K562 (cell line): ENCODE data around the gene OMP. TPM values are rescaled to one million over a fixed set of nuclear protein-coding genes. Genes with fewer than 3 reads are reported as not detected.

Source experiments
- ATAC-seq: fragments of 200-7000 bp; cut with Tn5 transposase; 3 replicates; pipeline ENCODE4 v1.9.1; 2020; ENCODE audit warnings: moderate library complexity
- BruUV-seq: library from RNA; stranded (reverse); fragments of 400-500 nt; replicated peaks from 2 replicates; lab custom pipeline; 2021; lab: Mats Ljungman, UMichigan
- CTCF ChIA-PET: fragments of 300-600 bp; formaldehyde crosslinking; extraction: SDS; loops from one replicate; lab custom pipeline; 2021; ENCODE audit warnings: low intra/inter-chr PET ratio; lab: Yijun Ruan, JAX
- POLR2A ChIA-PET: fragments of 300-600, 350-650 bp; sonication (Branson Sonifier 250); formaldehyde crosslinking; extraction: SDS; loops from one replicate; lab custom pipeline; 2021; ENCODE audit warnings: antibody characterized with exemption, inconsistent platforms; lab: Yijun Ruan, JAX
- DNase-seq, 4 experiments: peaks; one replicate each; pipeline versions ENCODE4 v3.0.0 to v3.0.0-alpha.2; 2011 to 2018; ENCODE audit warnings: low spot score in 3 of 4, mixed read lengths in 3 of 4; ENCODE audit errors: extremely low read depth in 1 of 4
- FAIRE-seq: peaks from 2 replicates; lab custom pipeline; 2011; peaks lifted over from hg19 to GRCh38; lab: Jason Lieb, UNC
- H2AFZ ChIP-seq: 2 replicates; pipeline ENCODE4 v1.6.0; 2011; ENCODE audit warnings: low read depth, low read length, control low read depth, inconsistent platforms
- H3K27ac ChIP-seq: fragments of 200-600 bp; 3 replicates; pipeline ENCODE4 v1.8.0; 2011; ENCODE audit warnings: low read depth, mild to moderate bottlenecking, control low read depth, inconsistent platforms, low read length, moderate library complexity, mixed read lengths; ENCODE audit errors: extremely low read depth
- H3K27me3 ChIP-seq, 2 experiments: fragments of 300-600 bp in 1 of 2; 2 replicates in 1 of 2; 3 replicates in 1 of 2; pipeline versions ENCODE4 v1.6.0 to v1.8.0; 2011; ENCODE audit warnings: inconsistent platforms in 2 of 2, low read length in 2 of 2, mild to moderate bottlenecking in 1 of 2, mixed read lengths in 1 of 2, moderate library complexity in 1 of 2; ENCODE audit not compliant: control insufficient read depth in 2 of 2, insufficient read depth in 2 of 2
- H3K36me3 ChIP-seq: fragments of 300-600 bp; 3 replicates; pipeline ENCODE4 v1.8.0; 2011; ENCODE audit warnings: mild to moderate bottlenecking, low read length, inconsistent platforms; ENCODE audit not compliant: control insufficient read depth, insufficient read depth
- H3K4me1 ChIP-seq, 2 experiments: fragments of 200-600 bp in 1 of 2; replicated peaks in 1 of 2; 2 replicates in 1 of 2; 3 replicates in 1 of 2; pipeline versions ENCODE4 v1.5.1 to v1.8.0; 2011; ENCODE audit warnings: inconsistent platforms in 2 of 2, low read length in 2 of 2, mild to moderate bottlenecking in 1 of 2, mixed read lengths in 1 of 2, moderate library complexity in 1 of 2; ENCODE audit not compliant: control insufficient read depth in 2 of 2, insufficient read depth in 2 of 2
- H3K4me2 ChIP-seq: 2 replicates; pipeline ENCODE4 v1.6.1; 2011; ENCODE audit warnings: low read length, control low read depth, inconsistent platforms, mixed read lengths; ENCODE audit not compliant: insufficient read depth
- H3K4me3 ChIP-seq: fragments of 200-600 bp; sonication (generic), shearing (Covaris generic); 2 replicates; pipeline ENCODE4 v1.5.1; 2016; ENCODE audit warnings: control low read depth, inconsistent platforms
- H3K79me2 ChIP-seq: fragments of 200-600 bp; 3 replicates; pipeline ENCODE4 v1.8.0; 2011; ENCODE audit warnings: low read length, inconsistent platforms; ENCODE audit not compliant: control insufficient read depth, insufficient read depth
- H3K9ac ChIP-seq, 2 experiments: 2 replicates each; pipeline versions ENCODE4 v1.6.0 to v1.6.1; 2011; ENCODE audit warnings: low read depth in 2 of 2, low read length in 2 of 2, control low read depth in 1 of 2, inconsistent platforms in 1 of 2, mild to moderate bottlenecking in 1 of 2, mixed read lengths in 1 of 2; ENCODE audit not compliant: insufficient read depth in 1 of 2
- H3K9me1 ChIP-seq: one replicate; pipeline ENCODE4 v1.6.0; 2011; ENCODE audit warnings: inconsistent platforms, mild to moderate bottlenecking, low read length, moderate library complexity; ENCODE audit not compliant: control insufficient read depth, insufficient read depth
- H3K9me3 ChIP-seq: replicated peaks from 2 replicates; pipeline ENCODE4 v1.5.1; 2011; ENCODE audit warnings: low read depth, low read length, inconsistent platforms; ENCODE audit not compliant: control insufficient read depth, insufficient read depth
- H4K20me1 ChIP-seq: replicated peaks from 2 replicates; pipeline ENCODE4 v1.6.1; 2011; ENCODE audit warnings: low read length, inconsistent platforms, mixed read lengths; ENCODE audit not compliant: control insufficient read depth, insufficient read depth
- CBX1 ChIP-seq: sonication (generic); IDR thresholded peaks from 2 replicates; pipeline ENCODE4 v1.6.1; 2016; ENCODE audit warnings: antibody characterized with exemption, low read depth, mild to moderate bottlenecking
- ELF2 ChIP-seq: fragments of 250-450 bp; sonication (Bioruptor Pico); IDR thresholded peaks from 2 replicates; pipeline ENCODE4 v1.5.0; 2021; ENCODE audit warnings: mild to moderate bottlenecking
- EWSR1 ChIP-seq: fragments of 450-650 bp; IDR thresholded peaks from 2 replicates; pipeline ENCODE4 v1.6.1; 2018; ENCODE audit warnings: borderline replicate concordance, mild to moderate bottlenecking, low read depth, moderate library complexity; ENCODE audit not compliant: partially characterized antibody
- HDGF ChIP-seq: fragments of 450-650 bp; IDR thresholded peaks from 2 replicates; pipeline ENCODE4 v1.6.1; 2016
- KAT2B ChIP-seq: IDR thresholded peaks from one replicate; pipeline ENCODE4 v1.6.1; 2012; ENCODE audit warnings: low read depth, mild to moderate bottlenecking, control low read depth, inconsistent platforms, low read length, moderate library complexity
- MED1 ChIP-seq: sonication (generic); formaldehyde crosslinking; IDR thresholded peaks from 2 replicates; pipeline ENCODE4 v1.8.1; 2023; ENCODE audit warnings: missing genetic modification reagents, borderline replicate concordance
- MIER1 ChIP-seq: fragments of 450-650 bp; IDR thresholded peaks from 2 replicates; pipeline ENCODE4 v1.6.1; 2016; ENCODE audit warnings: antibody characterized with exemption, mild to moderate bottlenecking, low read depth
- NCOA1 ChIP-seq: fragments of 450-650 bp; IDR thresholded peaks from 2 replicates; pipeline ENCODE4 v1.6.1; 2016; ENCODE audit warnings: low read depth
- PHB ChIP-seq: fragments of 250-450 bp; sonication (Bioruptor Pico); IDR thresholded peaks from 2 replicates; pipeline ENCODE4 v1.5.0; 2021
- PRMT5 ChIP-seq: sonication (generic); formaldehyde crosslinking; IDR thresholded peaks from 2 replicates; pipeline ENCODE4 v1.5.0; 2020; ENCODE audit warnings: missing genetic modification reagents
- SNAPC5 ChIP-seq: fragments of 250-450 bp; sonication (Bioruptor Pico); IDR thresholded peaks from 2 replicates; pipeline ENCODE4 v1.8.0; 2021; ENCODE audit warnings: moderate library complexity, mild to moderate bottlenecking, inconsistent platforms
- ZBTB1 ChIP-seq: sonication (generic); formaldehyde crosslinking; IDR thresholded peaks from 2 replicates; pipeline ENCODE4 v1.8.1; 2023; ENCODE audit warnings: missing genetic modification reagents, low read depth, mild to moderate bottlenecking, borderline replicate concordance
- WGBS: fragments of 100-300 bp; shearing (Covaris generic); methylation state at CpG from one replicate; pipeline ENCODE4 v1.1.6; 2016; ENCODE audit warnings: low coverage, mixed read lengths; ENCODE audit not compliant: insufficient coverage; ENCODE audit errors: missing lambda C conversion rate; 5-methylcytosine and 5-hydroxymethylcytosine counted together
- in situ Hi-C: fragments of 300-500 bp; cut with MboI; formaldehyde crosslinking; loops from 4 replicates; pipeline ENCODE4 v1.15.0; 2018; ENCODE audit warnings: inconsistent platforms, mixed read lengths
- intact Hi-C: fragments of 100-400 bp; cut with micrococcal nuclease; formaldehyde crosslinking; loops from 2 replicates; pipeline ENCODE4 v1.14.2; 2022
- polyA plus RNA-seq, 8 experiments: library from polyadenylated mRNA; depleted of rRNA in 4 of 8; stranded (reverse) in 5 of 8; unstranded in 3 of 8; fragments of >200 nt; fragmentation: Nextera tagmentation in 2 of 8; fragmentation: Illumina TruSeq in 1 of 8; extraction: Ambion mirVana in 2 of 8; extraction: Trizol in 1 of 8; gene quantifications; 2 replicates each; pipeline versions ENCODE4 v1.2.1 to v1.2.3, GENCODE V29; 2011 to 2014; ENCODE audit warnings: inconsistent platforms in 1 of 8, missing spikeins in 1 of 8
- total RNA-seq, 7 experiments: library from RNA; depleted of rRNA in 6 of 7; stranded (reverse); fragments of >200 nt in 6 of 7; fragmentation: Illumina TruSeq in 2 of 7; extraction: Trizol in 2 of 7; gene quantifications; 2 replicates each; pipeline versions ENCODE4 v1.2.1 to v1.2.3, GENCODE V29; 2011 to 2021; ENCODE audit warnings: low replicate concordance in 1 of 7
- TF ChIP-seq, protein P1 (sequence below): sonication (generic); formaldehyde crosslinking; IDR thresholded peaks from 2 replicates; pipeline ENCODE4 v1.4.0; 2020; ENCODE audit warnings: mild to moderate bottlenecking, missing genetic modification reagents

OMP gene
- total and polyA plus RNA-seq, 9 of the 15 experiments (the other 6 are each of a cell fraction or from before 2014, with no cell fraction given), result not detected

DNA sequence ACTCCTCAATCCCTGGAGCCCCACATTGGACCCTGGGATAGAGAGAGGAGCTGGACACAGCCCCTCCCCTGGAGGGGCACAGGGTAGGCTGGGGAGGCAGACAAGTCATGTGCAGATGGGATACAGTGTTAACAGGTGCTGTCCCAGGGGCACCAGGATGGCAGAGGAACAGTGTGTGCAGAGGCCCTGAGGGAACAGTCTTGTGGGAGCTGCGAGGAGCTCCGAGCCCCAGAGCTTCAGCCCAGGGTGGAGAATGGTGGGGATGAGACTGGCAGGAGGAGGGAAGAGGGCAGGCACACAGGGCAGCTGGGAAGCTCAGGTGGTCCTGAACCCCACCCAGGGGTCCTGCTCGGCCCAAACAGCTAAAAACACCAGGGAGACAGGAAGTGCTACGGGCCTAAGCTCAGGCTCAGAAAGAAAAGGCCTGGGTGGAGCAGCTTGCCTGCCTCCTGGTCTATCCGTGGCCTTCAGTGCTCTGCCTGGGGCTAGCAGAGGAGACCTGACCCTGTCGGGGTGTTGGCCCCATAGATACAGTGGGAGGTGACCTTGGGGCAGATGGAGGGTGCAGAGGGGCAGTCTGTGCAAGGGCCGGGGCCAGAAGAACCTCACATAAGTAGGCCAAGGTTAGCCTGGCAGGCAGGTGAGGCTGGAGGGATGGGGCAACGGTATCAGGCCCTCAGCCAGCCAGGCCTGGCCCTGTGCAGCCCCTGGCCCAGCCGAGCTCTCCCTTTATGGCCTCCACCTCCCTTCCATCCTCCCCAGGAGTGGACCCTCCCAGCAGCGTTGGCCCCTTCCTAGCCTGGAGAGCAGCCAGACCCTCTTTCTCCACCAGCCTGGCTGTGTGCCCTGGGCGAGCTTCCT is 20.4 kb upstream of the OMP start:
- Histone ChIP-seq H3K9me3 (no peaks in the 10 kb centered on the region), H3K27me3 (peaks cover 0 to 16% of the 10 kb centered on the region in 2 experiments; a peak in 2 of 5 replicates), H3K36me3 (no peaks in the 10 kb centered on the region), H3K9me1 (no peaks in the 10 kb centered on the region), H3K9ac (peak overlapping the region in 1 of 2 experiments; percentile 67; a peak in 1 of 4 replicates), H4K20me1 (no peaks in the 10 kb centered on the region), H3K4me2 (no peak overlapping the region), H3K27ac (no peak overlapping the region), H3K4me1 (peaks cover 0 to 17% of the 10 kb centered on the region in 2 experiments; a peak in 3 of 5 replicates), H3K79me2 (no peaks in the 10 kb centered on the region), H2AFZ (no peak overlapping the region), H3K4me3 (no peak overlapping the region)
- in situ Hi-C loops, result no loop called here
- intact Hi-C loops, result no loop called here
- BruUV-seq, result no TSS peak
- DNase-seq, result no peak
- ChIA-PET POLR2A (interaction anchor here (0.6 to 1.5 kb wide), 4 partner anchors 10 to 520 kb away, joined by 3 to 4 read pairs (median 4); no protein-coding TSS in a partner anchor), CTCF (no interaction called here)
- ATAC-seq, result peak; percentile 31; the same call in 2 of the 3 replicates
- WGBS, result 19% methylated on average over 9 of the region's 11 CpGs
- no peak for FAIRE-seq
- TF ChIP-seq MED1 (CRISPR knock-in tag) (no peak), MIER1 (no peak), SNAPC5 (CRISPR knock-in tag) (no peak), ZBTB1 (CRISPR knock-in tag) (no peak), PHB (CRISPR knock-in tag) (no peak), EWSR1 (no peak), CBX1 (no peak), PRMT5 (no peak), HDGF (no peak), ELF2 (CRISPR knock-in tag) (no peak), KAT2B (no peak), NCOA1 (no peak)
- TF ChIP-seq, protein P1, sequence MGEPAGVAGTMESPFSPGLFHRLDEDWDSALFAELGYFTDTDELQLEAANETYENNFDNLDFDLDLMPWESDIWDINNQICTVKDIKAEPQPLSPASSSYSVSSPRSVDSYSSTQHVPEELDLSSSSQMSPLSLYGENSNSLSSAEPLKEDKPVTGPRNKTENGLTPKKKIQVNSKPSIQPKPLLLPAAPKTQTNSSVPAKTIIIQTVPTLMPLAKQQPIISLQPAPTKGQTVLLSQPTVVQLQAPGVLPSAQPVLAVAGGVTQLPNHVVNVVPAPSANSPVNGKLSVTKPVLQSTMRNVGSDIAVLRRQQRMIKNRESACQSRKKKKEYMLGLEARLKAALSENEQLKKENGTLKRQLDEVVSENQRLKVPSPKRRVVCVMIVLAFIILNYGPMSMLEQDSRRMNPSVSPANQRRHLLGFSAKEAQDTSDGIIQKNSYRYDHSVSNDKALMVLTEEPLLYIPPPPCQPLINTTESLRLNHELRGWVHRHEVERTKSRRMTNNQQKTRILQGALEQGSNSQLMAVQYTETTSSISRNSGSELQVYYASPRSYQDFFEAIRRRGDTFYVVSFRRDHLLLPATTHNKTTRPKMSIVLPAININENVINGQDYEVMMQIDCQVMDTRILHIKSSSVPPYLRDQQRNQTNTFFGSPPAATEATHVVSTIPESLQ (CRISPR knock-in tag), result no peak
